ENCODE measurements around the gene IQCE. TPM values are rescaled to one million over a fixed set of nuclear protein-coding genes. Genes with fewer than 3 reads are reported as not detected.

The IQCE gene
- total RNA-seq, 2 experiments from 2014 or later, result 14.9 to 15.2 TPM

DNA sequence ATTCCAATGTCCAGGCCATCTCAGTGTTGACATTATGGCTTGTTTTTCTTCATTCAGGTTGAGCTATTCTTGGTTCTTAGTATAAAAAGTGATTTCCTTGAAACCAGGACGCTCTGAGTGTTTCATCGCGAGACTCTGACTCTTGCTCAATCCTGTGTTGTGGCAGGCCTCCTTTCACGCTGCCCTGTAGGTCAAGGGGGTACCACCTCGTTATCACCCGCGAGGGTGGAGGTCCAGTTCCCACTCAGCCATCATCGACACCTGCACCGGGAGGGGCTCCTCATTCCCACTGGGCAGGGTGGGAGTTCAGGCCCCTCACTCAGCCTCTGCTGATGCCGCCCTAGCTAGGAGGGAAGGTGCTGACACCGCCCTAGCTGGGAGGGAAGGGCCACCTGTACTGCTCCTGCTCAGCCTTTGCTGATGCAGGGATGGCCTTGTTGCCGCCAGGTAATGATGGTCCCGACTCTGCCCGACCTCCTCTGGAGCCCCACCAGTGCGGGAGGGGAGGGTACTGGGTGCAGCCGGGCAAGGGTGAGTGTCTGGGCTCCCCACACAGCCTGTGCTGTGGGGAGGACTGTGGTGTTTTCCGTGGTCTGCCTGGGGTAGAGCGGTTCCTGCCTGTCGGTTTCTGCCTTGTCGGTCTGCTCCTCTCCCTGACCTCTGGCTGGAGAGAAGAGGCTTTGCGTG lies 16.4 kb downstream of the IQCE start:
- CTCF ChIA-PET, result interaction anchor here (1.3 to 2.9 kb wide), 2 partner anchors 54 to 134 kb away, joined by 3 to 8 read pairs; no protein-coding TSS in a partner anchor
- peaks cover 14% of the 10 kb centered on the region for H3K4me1 Mint-ChIP-seq
- H3K27me3 Mint-ChIP-seq, result no peaks in the 10 kb centered on the region
- ATAC-seq (no peak), DNase-seq (no peak)
- no peak overlapping the region for H3K4me3 Mint-ChIP-seq
- no peaks in the 10 kb centered on the region for H3K9me3 Mint-ChIP-seq (ENCODE audit: low read depth)
- peaks cover 10% of the 10 kb centered on the region for H3K36me3 Mint-ChIP-seq
- no peak overlapping the region for H3K27ac Mint-ChIP-seq

DNA sequence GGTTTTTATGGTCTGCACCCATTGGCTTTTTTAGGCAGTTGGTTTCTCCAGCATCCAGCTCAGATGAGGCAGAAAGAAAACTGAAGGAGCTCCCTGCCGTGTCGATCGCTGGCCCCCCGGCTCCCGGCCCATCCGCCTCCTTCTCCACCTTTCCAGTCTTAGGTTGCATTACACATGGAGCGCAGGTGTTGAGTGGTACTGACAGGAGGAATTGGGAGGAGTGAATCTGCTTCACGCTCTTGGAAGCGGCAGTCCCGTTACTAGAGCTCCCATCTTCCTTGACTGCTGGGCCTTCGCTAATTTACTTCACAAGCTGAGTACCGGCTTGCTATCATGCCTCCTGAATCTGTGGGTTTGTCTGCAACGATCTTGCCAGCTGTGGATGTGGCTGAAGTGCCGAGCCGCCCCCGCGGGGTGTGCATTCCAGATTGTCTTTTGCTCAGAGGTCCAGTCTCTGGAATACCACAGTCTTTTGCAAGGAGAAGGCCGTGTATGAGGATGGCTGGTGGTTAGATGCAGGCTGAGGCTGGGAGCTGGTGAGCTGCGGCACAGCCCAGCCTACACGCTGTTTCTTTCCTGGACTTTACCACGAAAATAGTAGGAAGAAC lies 17.1 kb downstream of the IQCE start:
- Mint-ChIP-seq H3K27me3 (no peaks in the 10 kb centered on the region), H3K4me3 (no peak overlapping the region), H3K9me3 (ENCODE audit: low read depth) (no peaks in the 10 kb centered on the region), H3K4me1 (peaks cover 14% of the 10 kb centered on the region), H3K36me3 (peaks cover 10% of the 10 kb centered on the region), H3K27ac (no peak overlapping the region)
- CTCF ChIA-PET, result interaction anchor here (2.9 kb wide), 1 partner anchor 134 kb away, joined by 8 read pairs; no protein-coding TSS in a partner anchor
- ATAC-seq (no peak), DNase-seq (no peak)

DNA sequence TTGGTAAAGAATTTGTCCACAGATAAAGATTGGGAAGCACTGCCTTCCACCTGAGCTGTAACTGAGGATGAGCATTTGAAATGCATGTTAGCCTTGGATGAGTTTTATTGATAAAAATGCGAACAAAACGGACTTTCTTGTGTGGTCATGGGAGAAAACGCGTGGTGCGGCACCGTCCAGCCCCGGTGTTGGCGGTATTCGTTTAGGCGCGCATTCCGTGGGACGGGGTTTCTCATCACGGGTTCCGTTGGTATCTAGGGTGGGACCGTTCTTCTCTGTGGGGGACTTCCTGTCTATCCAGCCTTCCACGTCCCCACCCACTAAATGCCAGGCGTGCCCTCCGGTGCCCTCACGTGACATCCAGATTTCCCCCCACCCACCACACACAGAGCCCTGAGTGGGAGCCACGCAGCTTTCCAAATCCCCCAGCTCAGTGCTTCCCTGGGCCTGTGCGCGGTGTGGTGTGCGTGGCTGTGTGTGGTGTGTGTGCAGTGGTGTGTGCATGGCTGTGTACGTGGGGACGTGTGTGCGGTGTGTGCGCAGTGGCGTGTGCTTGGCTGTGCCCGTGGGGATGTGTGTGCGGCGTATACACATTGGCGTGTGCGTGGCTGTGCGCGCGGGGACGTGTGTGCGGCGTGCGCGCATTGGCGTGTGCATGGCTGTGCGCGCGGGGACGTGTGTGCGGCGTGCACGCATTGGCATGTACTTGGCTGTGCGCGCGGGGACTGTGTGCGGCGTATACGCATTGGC lies 18.1 kb downstream of the IQCE start:
- no peak overlapping the region for H3K27ac Mint-ChIP-seq
- no peak for ATAC-seq
- H3K36me3 Mint-ChIP-seq, result peaks cover 10% of the 10 kb centered on the region
- H3K4me1 Mint-ChIP-seq, result peaks cover 14% of the 10 kb centered on the region
- DNase-seq, result no peak
- no peaks in the 10 kb centered on the region for H3K9me3 Mint-ChIP-seq (ENCODE audit: low read depth)
- H3K27me3 Mint-ChIP-seq, result no peaks in the 10 kb centered on the region
- H3K4me3 Mint-ChIP-seq, result no peak overlapping the region
- CTCF ChIA-PET, result no interaction called here

DNA sequence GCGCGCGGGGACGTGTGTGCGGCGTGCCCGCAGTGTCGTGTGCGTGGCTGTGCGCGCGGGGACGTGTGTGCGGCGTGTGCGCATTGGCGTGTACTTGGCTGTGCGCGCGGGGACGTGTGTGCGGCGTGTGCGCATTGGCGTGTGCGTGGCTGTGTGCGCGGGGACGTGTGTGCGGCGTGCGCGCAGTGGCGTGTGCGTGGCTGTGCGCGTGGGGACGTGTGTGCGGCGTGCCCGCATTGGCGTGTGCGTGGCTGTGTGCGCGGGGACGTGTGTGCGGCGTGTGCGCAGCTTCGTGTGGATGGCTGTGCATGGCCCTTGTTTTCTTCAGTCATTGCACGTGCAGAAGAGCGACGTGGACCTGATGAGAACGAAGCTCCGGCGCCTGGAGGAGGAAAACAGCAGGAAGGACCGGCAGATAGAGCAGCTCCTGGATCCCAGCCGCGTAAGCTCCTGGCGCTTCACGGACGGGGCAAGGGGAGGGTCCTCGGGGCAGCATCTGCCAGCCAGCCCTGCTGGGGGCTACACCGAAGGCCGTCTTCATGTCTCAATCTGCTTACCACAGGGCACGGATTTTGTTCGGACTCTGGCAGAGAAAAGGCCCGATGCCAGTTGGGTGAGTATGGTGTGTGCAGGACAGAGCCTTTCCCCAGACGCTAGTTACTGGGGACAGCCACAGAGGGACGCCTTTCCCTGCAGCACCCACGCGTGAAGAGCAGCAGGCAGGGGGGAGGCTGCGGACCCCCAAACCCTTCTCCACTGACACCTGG lies 19.3 kb downstream of the IQCE start:
- H3K4me1 Mint-ChIP-seq, result peaks cover 14% of the 10 kb centered on the region
- H3K36me3 Mint-ChIP-seq, result peaks cover 10% of the 10 kb centered on the region
- ATAC-seq (no peak), DNase-seq (no peak)
- no peaks in the 10 kb centered on the region for H3K9me3 Mint-ChIP-seq (ENCODE audit: low read depth)
- no peak overlapping the region for H3K4me3 Mint-ChIP-seq
- no peaks in the 10 kb centered on the region for H3K27me3 Mint-ChIP-seq
- CTCF ChIA-PET, result no interaction called here
- H3K27ac Mint-ChIP-seq, result no peak overlapping the region

DNA sequence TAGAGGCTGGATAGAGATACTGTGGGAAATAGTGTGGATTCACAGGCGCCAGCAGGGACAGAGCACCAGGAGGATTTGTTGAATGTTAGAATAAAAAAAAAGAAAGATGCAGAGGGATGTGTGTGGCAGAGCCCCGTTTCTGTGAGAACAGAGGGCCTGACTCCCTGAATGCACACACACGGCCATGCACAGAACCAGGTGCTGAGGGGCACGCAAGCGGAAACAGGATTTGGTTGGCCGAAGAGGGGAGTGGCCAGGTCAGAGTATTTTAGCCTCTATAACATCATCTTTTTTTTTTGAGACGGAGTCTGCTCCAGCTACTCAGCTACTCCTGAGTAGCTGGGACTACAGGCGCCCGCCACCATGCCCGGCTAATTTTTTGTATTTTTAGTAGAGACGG lies 21.9 kb downstream of the IQCE start:
- no peaks in the 10 kb centered on the region for H3K9me3 Mint-ChIP-seq (ENCODE audit: low read depth)
- CTCF ChIA-PET, result no interaction called here

DNA sequence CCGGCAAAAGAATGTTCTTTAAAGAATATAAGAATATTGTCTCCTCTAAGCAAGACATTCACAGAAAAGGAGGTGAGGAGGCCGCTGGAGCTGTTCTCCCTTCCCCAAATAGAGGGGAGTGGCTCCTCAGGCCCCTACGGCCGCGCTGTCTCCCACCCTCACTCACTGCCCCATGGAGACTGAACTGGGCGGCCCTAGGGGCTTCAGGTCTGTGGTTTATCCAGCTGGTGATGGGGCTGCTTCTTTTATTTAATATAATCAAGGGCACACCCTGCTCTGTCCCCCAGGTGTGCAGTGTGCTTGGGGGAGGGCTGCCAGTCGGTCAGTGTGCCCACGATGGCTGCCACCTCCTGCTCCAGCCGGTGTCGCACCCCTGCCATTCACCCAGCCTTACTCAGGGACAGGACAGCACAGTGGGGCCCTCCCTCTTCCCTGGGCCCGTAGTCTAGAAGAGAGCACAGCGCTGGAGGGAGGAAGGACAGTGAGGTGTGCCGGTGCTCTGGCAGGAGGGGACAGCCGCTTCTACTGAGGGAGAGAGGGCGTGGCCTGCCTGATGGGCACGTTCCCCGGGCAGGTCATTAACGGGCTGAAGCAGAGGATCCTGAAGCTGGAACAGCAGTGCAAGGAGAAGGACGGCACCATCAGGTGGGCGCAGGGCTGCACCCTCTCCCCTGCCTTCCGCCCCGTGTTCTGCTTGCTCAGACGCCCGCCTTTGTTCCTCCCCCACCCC lies 23.4 kb downstream of the IQCE start:
- Mint-ChIP-seq H3K36me3 (peaks cover 6% of the 10 kb centered on the region), H3K27ac (no peak overlapping the region), H3K9me3 (ENCODE audit: low read depth) (no peaks in the 10 kb centered on the region), H3K27me3 (no peaks in the 10 kb centered on the region), H3K4me1 (no peaks in the 10 kb centered on the region), H3K4me3 (no peak overlapping the region)
- no peak for DNase-seq
- ATAC-seq, result no peak
- CTCF ChIA-PET, result no interaction called here

More for the DNA sequence above, 21.9 kb downstream of the IQCE start:
- DNase-seq (no peak), ATAC-seq (no peak)
- peaks cover 5% of the 10 kb centered on the region for H3K4me1 Mint-ChIP-seq
- peaks cover 10% of the 10 kb centered on the region for H3K36me3 Mint-ChIP-seq
- no peak overlapping the region for H3K27ac Mint-ChIP-seq
- H3K4me3 Mint-ChIP-seq, result no peak overlapping the region
- no peaks in the 10 kb centered on the region for H3K27me3 Mint-ChIP-seq

DNA sequence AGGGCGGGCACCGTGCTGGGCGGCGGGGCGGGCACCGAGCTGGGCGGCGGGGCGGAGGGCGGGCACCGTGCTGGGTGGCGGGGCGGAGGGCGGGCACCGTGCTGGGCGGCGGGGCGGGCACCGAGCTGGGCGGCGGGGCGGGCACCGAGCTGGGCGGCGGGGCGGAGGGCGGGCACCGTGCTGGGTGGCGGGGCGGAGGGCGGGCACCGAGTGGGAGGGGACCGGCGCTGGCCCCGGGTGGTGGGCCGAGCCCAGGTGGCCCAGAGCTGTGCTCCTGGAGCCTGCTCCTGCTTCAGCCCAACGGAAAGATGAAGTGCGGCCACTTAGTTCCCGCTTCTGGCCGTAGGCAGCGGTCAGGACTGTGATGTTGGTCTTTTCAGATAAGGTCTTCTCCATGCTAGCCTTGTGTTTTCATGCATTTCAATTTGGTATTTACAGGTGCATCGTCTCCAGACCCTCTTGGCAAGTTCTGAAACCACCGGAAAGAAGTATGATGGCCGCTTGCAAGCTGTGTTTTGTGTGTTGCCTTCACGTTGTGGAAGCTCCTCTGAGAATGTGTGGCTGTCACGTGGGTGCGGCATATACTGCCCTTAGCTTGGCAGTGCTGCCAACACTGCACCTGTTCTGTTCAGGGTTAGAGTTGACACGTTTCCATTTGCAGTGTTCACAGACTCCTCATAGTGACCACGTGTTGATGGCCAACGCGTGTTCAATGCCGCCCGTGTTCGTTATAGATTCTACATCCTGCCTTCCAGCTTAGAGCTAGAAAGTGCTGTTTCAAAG lies 25.2 kb downstream of the IQCE start:
- ATAC-seq, result no peak
- Mint-ChIP-seq H3K9me3 (ENCODE audit: low read depth) (no peaks in the 10 kb centered on the region), H3K4me3 (no peak overlapping the region), H3K27me3 (no peaks in the 10 kb centered on the region), H3K27ac (no peak overlapping the region), H3K36me3 (peaks cover 1% of the 10 kb centered on the region), H3K4me1 (no peaks in the 10 kb centered on the region)
- DNase-seq, result no peak
- CTCF ChIA-PET, result no interaction called here

DNA sequence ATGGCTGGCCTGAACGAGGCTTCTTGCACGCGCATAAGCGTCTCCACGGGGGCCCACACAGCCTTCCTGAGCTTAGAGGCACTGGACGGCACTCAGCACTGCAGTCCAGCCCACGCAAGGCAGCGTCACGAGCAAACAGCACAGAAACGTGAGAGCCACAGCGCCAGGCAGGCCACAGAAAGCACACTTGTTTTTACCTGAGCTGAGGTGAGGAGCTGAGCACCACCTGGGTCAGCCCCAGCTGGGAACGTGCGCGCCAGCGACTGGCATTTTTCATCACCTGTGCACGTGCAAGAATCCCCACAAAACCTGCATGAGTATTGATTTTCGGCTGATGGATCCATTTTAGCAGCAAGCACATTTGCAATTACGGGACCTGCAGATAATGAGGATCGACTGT lies 26.7 kb downstream of the IQCE start:
- no peak for DNase-seq
- Mint-ChIP-seq H3K4me3 (no peak overlapping the region), H3K27ac (no peak overlapping the region), H3K9me3 (ENCODE audit: low read depth) (no peaks in the 10 kb centered on the region), H3K27me3 (no peaks in the 10 kb centered on the region), H3K36me3 (no peaks in the 10 kb centered on the region), H3K4me1 (no peaks in the 10 kb centered on the region)
- CTCF ChIA-PET, result no interaction called here
- no peak for ATAC-seq

DNA sequence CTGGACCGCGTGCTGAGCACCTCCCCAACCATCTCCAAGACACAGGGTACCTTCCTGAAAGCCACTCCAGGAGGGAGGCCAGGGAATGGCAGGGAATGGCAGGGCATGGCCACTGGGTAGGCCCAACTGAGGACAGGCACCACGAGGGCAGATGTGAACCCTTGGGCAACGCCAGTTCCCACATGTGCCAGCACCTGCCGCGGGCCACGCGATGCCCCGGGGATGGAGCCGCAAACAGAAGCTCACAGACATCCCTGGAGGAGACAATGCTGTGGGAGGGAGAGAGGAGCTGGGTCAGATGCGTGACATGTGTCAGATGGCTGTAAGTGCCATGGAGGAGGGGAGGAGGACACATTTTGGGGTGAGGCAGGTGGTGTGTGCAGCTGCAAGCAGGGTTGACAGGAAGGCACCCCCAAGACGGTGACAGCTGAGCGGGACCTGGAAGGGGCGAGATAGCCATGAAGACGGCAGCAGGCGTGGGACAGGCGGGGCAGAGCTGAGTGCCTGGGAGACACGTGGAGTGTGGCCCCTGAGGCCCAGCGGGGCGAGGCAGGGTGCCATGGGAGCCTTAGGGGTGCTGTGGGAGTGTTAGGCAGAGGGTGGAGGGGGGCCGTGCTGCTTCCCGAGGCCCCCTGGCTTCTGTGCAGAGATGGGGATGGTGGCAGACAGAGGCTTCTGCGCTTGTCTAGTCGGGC lies 27.7 kb downstream of the IQCE start:
- Mint-ChIP-seq H3K27ac (no peak overlapping the region), H3K9me3 (ENCODE audit: low read depth) (no peaks in the 10 kb centered on the region), H3K36me3 (no peaks in the 10 kb centered on the region), H3K4me1 (no peaks in the 10 kb centered on the region), H3K4me3 (no peak overlapping the region), H3K27me3 (no peaks in the 10 kb centered on the region)
- CTCF ChIA-PET, result no interaction called here
- no peak for ATAC-seq
- no peak for DNase-seq

DNA sequence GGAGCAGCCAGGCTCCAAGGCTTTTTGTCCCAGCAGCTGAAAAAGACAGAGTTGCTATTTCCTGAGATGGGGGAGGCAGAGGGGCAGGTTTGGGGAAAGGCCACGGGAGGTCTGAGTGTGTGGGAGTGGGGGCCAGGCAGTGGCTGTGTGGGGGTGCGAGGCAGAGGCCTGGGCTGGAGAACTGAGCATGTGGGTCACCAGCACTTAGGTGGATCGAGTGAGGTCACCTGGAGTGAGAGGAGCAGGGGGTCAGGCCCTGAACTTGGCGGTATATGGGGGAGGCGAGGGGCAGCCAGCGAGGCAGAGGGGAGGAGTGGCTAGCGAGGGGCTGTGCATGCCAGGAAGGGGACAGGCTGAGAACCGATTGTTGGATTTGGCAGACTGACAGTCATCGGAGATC lies 28.4 kb downstream of the IQCE start:
- DNase-seq (no peak), ATAC-seq (no peak)
- H3K4me1 Mint-ChIP-seq, result no peaks in the 10 kb centered on the region
- CTCF ChIA-PET, result no interaction called here
- H3K36me3 Mint-ChIP-seq, result no peaks in the 10 kb centered on the region
- no peak overlapping the region for H3K27ac Mint-ChIP-seq
- H3K27me3 Mint-ChIP-seq, result no peaks in the 10 kb centered on the region
- no peak overlapping the region for H3K4me3 Mint-ChIP-seq
- no peaks in the 10 kb centered on the region for H3K9me3 Mint-ChIP-seq (ENCODE audit: low read depth)

DNA sequence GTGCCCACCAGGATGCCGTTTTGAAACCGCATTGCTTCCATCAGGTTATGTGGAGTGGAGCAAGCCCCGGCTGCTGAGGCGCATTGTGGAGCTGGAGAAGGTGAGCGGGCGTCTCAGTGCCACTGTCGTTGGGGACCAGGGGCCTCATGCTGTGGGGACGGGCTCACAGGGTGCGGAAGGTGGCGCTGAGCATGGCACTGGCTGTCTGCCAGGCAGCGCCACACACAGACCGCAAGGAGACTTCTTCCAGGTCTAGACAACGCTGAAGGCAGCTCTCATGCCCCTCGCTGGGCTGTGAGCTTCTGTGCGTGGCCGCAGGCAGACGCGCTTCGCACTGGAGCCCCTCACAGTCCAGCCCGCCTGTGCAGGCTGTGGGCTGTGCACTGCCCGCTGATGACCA lies 29.0 kb downstream of the IQCE start:
- Mint-ChIP-seq H3K4me3 (no peak overlapping the region), H3K9me3 (ENCODE audit: low read depth) (no peaks in the 10 kb centered on the region), H3K27ac (no peak overlapping the region), H3K4me1 (no peaks in the 10 kb centered on the region), H3K27me3 (no peaks in the 10 kb centered on the region), H3K36me3 (no peaks in the 10 kb centered on the region)
- CTCF ChIA-PET, result no interaction called here
- no peak for DNase-seq
- no peak for ATAC-seq

DNA sequence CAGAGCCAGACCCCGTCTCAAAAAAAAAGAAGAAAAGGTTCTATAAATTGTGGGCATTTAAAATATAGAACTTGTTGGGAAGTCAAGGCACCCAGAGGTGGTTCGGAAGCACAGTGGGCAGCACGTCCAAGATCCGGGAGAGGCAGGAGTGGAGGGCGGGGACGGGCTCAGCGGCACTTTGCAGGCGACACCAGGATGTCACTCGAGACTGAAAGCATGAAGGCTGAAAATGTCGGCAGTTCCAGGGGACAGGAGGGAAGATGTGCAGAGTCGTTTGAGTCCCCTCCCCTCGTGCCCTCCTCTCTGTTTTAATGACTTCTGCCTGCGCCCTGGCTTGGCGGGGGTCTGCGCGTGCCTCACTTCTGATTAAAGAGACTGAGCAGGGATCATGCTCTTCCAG lies 30.6 kb downstream of the IQCE start:
- H3K4me3 Mint-ChIP-seq, result no peak overlapping the region
- no peaks in the 10 kb centered on the region for H3K27me3 Mint-ChIP-seq
- H3K27ac Mint-ChIP-seq, result no peak overlapping the region
- DNase-seq (no peak), ATAC-seq (no peak)
- H3K9me3 Mint-ChIP-seq (ENCODE audit: low read depth), result no peaks in the 10 kb centered on the region
- no peaks in the 10 kb centered on the region for H3K4me1 Mint-ChIP-seq
- CTCF ChIA-PET, result interaction anchor here (1.3 kb wide), 1 partner anchor 19 kb away, joined by 3 read pairs; no protein-coding TSS in a partner anchor
- H3K36me3 Mint-ChIP-seq, result no peaks in the 10 kb centered on the region

Measured in activated CD8-positive, alpha-beta memory T cell treated with anti-CD3 and anti-CD28 coated beads, Interleukin-2, amount 10 ng/mL, durations not matched to agents 7 days and 5 days (primary cell).